ENCODE data around the gene ZNF543.

- no peak for TF ChIP-seq YY1 (IDR thresholded peaks at IDR 0.05; ENCODE audit: low read depth)
- TF ChIP-seq POLR2AphosphoS5 (IDR thresholded peaks at IDR 0.05; ENCODE audit: low read depth, low read length), result no peak
Observed at GRCh38 chr19:57342582-57342981, 22.3 kb downstream of the ZNF543 start.

All from SK-N-SH (cell line).